NT2/D1 (cell line): ENCODE results near the gene RAB34.

Experiments used
- DNase-seq: peaks from one replicate; pipeline ENCODE4 v3.0.0-alpha.2; 2011; ENCODE audit warnings: low read depth, low spot score
- H3K27me3 ChIP-seq: 2 replicates; pipeline ENCODE4 v1.6.0; 2011; ENCODE audit warnings: mild to moderate bottlenecking; ENCODE audit not compliant: insufficient read length, insufficient read depth
- H3K36me3 ChIP-seq: 2 replicates; pipeline ENCODE4 v1.6.1; 2011; ENCODE audit warnings: mild to moderate bottlenecking, low read length, mixed read lengths; ENCODE audit not compliant: insufficient read depth, insufficient read length
- H3K4me1 ChIP-seq: 2 replicates; pipeline ENCODE4 v1.5.1; 2011; ENCODE audit not compliant: insufficient read depth, insufficient read length
- H3K4me3 ChIP-seq: 2 replicates; pipeline ENCODE4 v1.5.1; 2011; ENCODE audit warnings: low read depth; ENCODE audit not compliant: insufficient read length
- H3K9ac ChIP-seq: 2 replicates; pipeline ENCODE4 v1.6.0; 2011; ENCODE audit warnings: low read depth; ENCODE audit not compliant: insufficient read length
- H3K9me3 ChIP-seq: 2 replicates; pipeline ENCODE4 v1.5.1; 2011; ENCODE audit warnings: mild to moderate bottlenecking, low read length; ENCODE audit not compliant: insufficient read depth
- SUZ12 ChIP-seq: IDR thresholded peaks from 2 replicates; pipeline ENCODE4 v1.6.1; 2011; ENCODE audit not compliant: insufficient read length, insufficient read depth; ENCODE audit errors: extremely low read depth
- YY1 ChIP-seq: IDR thresholded peaks from 2 replicates; pipeline ENCODE4 v1.6.1; 2011; ENCODE audit not compliant: insufficient read length, insufficient read depth
- ZNF274 ChIP-seq: IDR thresholded peaks from 2 replicates; pipeline ENCODE4 v1.6.1; 2011; ENCODE audit warnings: mild to moderate bottlenecking, low read depth, low read length

RAB34 gene

GRCh38 chr17:28689011-28689410 is 28.7 kb downstream of the RAB34 start:
- no peaks in the 10 kb centered on the region for H3K27me3 ChIP-seq
- H3K36me3 ChIP-seq = peaks cover 92% of the 10 kb centered on the region
- no peak overlapping the region for H3K4me3 ChIP-seq
- H3K4me1 ChIP-seq = no peaks in the 10 kb centered on the region
- no peak for DNase-seq
- H3K9me3 ChIP-seq = no peaks in the 10 kb centered on the region
- TF ChIP-seq ZNF274 (no peak), SUZ12 (no peak)
- no peak overlapping the region for H3K9ac ChIP-seq

GRCh38 chr17:28688481-28688880 is 29.2 kb downstream of the RAB34 start:
- no peaks in the 10 kb centered on the region for H3K27me3 ChIP-seq
- no peak for DNase-seq
- no peak overlapping the region for H3K9ac ChIP-seq
- H3K4me1 ChIP-seq = no peaks in the 10 kb centered on the region
- no peak overlapping the region for H3K4me3 ChIP-seq
- peaks cover 91% of the 10 kb centered on the region for H3K36me3 ChIP-seq
- H3K9me3 ChIP-seq = no peaks in the 10 kb centered on the region
- TF ChIP-seq SUZ12 = no peak
- no peak for TF ChIP-seq ZNF274
- TF ChIP-seq YY1 = no peak

GRCh38 chr17:28686296-28686695 is 31.4 kb downstream of the RAB34 start:
- Histone ChIP-seq H3K9ac (no peak overlapping the region), H3K27me3 (no peaks in the 10 kb centered on the region), H3K4me3 (no peak overlapping the region), H3K9me3 (no peaks in the 10 kb centered on the region), H3K36me3 (peaks cover 98% of the 10 kb centered on the region), H3K4me1 (no peaks in the 10 kb centered on the region)
- TF ChIP-seq YY1 (no peak), ZNF274 (no peak), SUZ12 (no peak)
- DNase-seq = no peak

- H3K27me3 ChIP-seq = no peaks in the 10 kb centered on the region
- TF ChIP-seq SUZ12 (no peak), ZNF274 (no peak), YY1 (no peak)
- no peaks in the 10 kb centered on the region for H3K9me3 ChIP-seq
- no peak overlapping the region for H3K9ac ChIP-seq
- no peak for DNase-seq
- peaks cover 98% of the 10 kb centered on the region for H3K36me3 ChIP-seq
- H3K4me3 ChIP-seq = no peak overlapping the region
- H3K4me1 ChIP-seq = no peaks in the 10 kb centered on the region
Observed at GRCh38 chr17:28685366-28685765, 32.3 kb downstream of the RAB34 start.

- DNase-seq = no peak
- Histone ChIP-seq H3K9ac (no peak overlapping the region), H3K9me3 (no peaks in the 10 kb centered on the region), H3K36me3 (peaks cover 94% of the 10 kb centered on the region), H3K27me3 (no peaks in the 10 kb centered on the region), H3K4me1 (no peaks in the 10 kb centered on the region), H3K4me3 (no peak overlapping the region)
- no peak for TF ChIP-seq SUZ12
- TF ChIP-seq YY1 = no peak
- no peak for TF ChIP-seq ZNF274
Observed at GRCh38 chr17:28684963-28685362, 32.7 kb downstream of the RAB34 start.

GRCh38 chr17:28682655-28683054 is 35.0 kb downstream of the RAB34 start:
- H3K4me3 ChIP-seq = no peak overlapping the region
- H3K27me3 ChIP-seq = no peaks in the 10 kb centered on the region
- H3K9me3 ChIP-seq = no peaks in the 10 kb centered on the region
- H3K4me1 ChIP-seq = no peaks in the 10 kb centered on the region
- H3K36me3 ChIP-seq = peaks cover 84% of the 10 kb centered on the region
- TF ChIP-seq ZNF274 (no peak), YY1 (no peak), SUZ12 (no peak)
- no peak for DNase-seq
- no peak overlapping the region for H3K9ac ChIP-seq

GRCh38 chr17:28675980-28676379 is 41.7 kb downstream of the RAB34 start:
- H3K4me3 ChIP-seq = no peak overlapping the region
- H3K27me3 ChIP-seq = no peaks in the 10 kb centered on the region
- no peaks in the 10 kb centered on the region for H3K9me3 ChIP-seq
- DNase-seq = no peak
- H3K9ac ChIP-seq = no peak overlapping the region
- H3K4me1 ChIP-seq = no peaks in the 10 kb centered on the region
- TF ChIP-seq ZNF274 = no peak
- TF ChIP-seq YY1 = no peak
- TF ChIP-seq SUZ12 = no peak
- peaks cover 81% of the 10 kb centered on the region for H3K36me3 ChIP-seq

- Histone ChIP-seq H3K27me3 (no peaks in the 10 kb centered on the region), H3K9me3 (no peaks in the 10 kb centered on the region), H3K36me3 (peaks cover 79% of the 10 kb centered on the region), H3K4me3 (no peak overlapping the region), H3K9ac (no peak overlapping the region), H3K4me1 (no peaks in the 10 kb centered on the region)
- no peak for DNase-seq
- no peak for TF ChIP-seq ZNF274
- TF ChIP-seq SUZ12 = no peak
- no peak for TF ChIP-seq YY1
Observed at GRCh38 chr17:28675490-28675889, 42.2 kb downstream of the RAB34 start.
